NCI-H2171 (cell line): ENCODE results near the gene INHA.
A peak's percentile ranks its signal among the peaks of the same experiment; 100 is the strongest.

Experiments used
- DNase-seq: peaks from one replicate; lab custom pipeline; 2025; lab: John Stamatoyannopoulos, UW

The INHA gene

DNA sequence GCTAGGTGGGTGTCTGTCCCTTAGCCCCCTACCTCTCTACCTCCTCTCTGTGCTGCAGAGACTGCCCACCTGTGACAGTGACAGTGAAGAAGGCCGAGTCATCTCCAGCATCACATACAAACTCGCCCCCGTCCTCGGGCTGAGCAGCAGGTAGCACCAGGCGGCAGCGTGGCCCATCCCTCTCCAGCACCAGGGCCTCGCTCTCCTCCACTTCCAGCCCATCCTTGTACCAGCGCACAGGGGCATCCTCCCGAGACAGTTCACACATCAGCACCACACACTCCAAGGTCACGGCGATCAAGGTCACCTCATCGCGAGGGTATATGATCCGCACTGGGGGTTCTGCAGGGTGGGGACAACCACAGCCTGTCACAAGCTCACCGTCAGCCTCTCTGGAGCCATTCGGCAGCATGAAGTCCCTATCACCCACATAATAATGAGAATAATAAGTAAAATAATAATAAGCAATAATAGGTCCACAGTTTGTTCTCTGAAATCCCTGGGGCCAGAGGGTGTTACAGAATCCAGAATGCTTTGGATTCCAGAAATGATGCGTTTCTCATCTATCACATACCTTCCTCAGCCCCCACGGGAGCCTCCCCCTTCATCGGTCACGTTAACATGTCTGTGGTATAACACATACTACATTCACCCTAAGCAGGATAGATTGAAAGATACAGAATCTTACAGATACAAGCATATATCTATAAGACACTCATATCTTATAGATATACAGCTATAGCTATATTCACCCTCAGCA lies 12.8 kb upstream of the INHA start:
- no peak for DNase-seq

DNA sequence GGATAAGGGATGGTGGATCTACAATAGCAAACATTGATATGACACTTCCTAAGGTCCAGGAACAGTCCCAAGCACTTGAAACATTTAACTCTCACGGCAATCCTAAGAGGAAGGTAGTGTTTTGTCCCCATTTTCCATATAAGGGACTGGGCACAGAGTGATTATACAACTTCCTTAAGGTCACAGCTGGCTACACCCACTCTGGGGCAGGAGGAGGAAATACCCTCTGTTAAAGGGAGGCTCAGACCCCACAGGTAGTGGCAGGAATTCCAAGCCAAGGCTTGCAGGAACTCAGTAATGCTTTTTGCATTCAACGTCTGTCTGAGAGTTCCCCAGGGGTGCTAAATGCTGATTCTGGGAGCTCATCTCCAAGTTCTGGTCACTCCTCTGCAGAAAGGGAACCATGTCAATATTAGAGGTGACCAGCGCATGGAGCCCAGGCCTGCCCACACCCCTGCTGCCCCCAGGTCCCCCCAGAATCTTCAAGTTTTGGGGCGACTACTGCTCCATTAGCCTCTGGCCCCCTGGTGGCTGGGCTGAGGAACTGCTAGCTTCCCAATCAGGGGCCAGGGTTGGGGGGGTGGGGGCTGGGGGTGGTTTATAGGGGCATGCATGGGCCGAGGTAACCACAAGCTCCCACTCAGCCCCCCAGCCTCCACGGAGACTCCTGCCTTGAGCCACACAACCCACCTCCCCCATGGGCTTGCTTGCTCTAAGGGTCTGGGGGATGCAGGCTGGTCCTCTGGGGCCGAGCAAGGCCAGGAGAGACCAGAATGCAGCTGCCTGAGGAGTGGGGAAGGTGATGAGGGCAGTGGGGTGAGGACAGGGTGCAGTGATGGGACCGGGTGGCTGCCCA lies 11.8 kb upstream of the INHA start:
- DNase-seq = no peak

DNA sequence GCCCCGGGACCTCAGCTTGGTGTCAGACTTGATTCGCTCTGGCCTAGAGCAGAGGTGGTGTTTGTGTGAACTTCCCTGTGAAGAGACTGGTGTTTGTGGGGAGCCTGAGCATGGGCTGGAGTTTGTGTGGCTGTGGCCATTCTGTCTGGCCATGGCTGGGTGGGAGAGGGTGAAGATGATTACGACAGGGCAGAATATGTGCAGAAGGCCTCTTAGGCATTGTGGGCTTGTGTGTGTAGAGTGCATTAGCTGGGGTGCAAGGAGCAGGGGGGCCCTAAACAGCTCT lies 11.3 kb upstream of the INHA start:
- DNase-seq = no peak

DNA sequence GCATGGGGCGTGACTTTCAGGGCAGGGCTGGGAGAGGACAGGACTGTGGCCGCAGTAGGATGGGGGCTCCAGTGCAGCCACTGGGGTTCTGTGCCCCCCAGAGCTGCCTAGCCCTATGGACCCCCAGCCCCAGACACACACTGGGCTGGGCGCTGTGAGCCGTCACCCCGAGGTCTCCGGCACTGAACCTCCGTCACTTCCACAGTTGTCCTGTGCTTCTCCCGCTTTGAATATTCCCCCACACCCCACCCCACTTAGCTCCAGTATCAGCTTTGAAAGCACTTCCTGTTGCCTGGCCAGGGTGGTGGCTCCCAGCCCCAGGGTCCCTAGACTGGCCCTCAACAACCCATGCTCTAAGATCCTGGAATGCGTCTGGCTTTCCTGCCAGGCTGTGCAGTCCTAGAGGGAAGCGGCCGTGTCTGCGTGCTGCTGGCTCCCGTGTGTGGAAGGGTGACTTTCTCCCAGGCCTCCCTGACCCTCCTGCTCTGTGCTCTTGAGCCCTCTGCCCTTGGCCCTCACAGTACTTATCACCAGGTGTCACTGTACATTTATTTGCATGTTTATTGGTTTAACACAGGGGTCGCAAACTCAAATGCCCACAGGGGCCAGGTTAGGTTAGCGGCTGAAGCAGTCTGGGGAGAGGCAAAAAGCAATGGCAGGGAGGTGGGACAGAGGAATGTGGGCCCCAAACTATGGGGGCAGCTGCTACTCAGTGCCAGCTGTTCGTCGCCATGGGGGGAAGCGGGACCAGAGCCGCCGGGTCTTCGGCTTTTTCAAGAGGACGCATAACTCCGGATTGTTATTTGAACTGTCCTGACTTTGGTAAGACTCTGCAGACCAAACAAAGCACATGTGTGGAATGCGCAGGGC lies 10.7 kb upstream of the INHA start:
- no peak for DNase-seq

DNA sequence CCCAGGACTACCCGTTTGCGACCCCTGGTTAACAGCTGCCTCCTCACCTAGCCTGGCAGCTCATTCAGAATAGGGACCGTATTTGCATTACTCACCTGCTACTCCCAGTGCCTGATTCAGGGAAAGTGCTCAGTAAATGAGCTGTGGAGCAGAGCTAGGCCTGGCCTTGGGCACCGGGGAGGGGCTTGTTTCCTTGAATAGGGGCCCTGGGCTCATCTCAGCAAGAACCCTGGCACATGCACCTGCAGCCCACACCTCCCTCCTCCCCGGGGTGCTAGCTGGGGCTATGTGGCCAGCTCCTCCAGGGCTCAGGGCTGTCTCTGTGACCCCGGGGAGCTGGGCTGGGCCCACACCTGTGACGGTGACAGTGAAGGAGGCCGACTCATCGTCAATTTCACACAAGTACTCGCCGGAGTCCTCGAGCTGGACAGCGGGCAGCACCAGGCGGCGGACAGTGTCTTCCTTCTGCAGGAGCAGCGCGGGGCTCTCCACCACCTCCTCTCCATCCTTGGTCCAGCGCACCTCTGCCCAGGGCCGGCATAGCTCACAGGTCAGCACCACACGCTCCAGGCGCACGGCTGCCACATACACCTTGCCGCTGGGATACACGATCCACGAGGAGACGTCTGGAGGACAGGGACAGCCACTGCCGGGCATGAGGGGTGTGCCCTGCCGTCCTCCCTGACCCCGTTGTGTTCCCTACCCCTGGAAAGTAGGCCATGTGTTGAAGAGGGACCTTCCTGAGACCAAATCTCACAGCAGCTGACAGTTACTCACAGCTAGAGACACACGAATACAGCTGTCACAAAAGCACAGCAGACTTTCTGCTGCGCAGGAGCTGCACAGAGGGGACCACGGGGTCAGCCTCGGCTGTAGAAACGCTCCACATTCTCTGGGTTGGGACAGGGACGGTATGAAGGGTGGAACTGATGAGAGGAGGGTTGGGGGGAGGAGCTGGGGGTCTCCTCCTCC lies 9.8 kb upstream of the INHA start:
- no peak for DNase-seq

DNA sequence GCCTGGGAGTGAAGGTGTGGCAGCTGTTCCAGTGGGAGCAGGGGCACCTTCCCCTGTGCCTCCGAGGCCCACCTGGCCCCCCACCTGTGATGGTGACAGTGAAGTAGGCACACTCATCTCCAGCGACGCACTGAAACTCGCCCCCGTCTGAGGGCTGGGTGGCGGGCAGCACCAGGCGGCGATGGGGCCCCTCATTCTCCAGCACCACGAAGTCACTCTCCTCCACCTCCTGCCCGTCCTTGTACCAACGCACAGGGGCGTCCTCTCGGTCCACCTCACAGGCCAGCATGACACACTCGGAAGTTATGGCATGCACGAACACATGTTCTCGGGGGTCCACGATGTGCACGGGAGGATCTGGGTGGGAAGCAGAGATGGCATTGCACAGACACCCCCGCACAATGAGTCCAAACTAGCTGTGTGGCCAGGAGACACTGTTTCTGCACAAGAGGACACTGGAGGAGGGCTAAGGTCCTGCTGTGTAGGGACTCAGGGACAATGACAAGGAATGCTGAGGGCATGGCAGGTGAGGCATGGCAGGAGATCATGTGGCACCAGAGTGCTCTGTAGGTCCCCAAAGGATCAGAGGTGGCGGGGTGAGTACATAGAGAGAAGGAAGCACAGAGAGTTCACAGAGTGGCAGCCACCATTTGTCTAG lies 8.7 kb upstream of the INHA start:
- no peak for DNase-seq

DNA sequence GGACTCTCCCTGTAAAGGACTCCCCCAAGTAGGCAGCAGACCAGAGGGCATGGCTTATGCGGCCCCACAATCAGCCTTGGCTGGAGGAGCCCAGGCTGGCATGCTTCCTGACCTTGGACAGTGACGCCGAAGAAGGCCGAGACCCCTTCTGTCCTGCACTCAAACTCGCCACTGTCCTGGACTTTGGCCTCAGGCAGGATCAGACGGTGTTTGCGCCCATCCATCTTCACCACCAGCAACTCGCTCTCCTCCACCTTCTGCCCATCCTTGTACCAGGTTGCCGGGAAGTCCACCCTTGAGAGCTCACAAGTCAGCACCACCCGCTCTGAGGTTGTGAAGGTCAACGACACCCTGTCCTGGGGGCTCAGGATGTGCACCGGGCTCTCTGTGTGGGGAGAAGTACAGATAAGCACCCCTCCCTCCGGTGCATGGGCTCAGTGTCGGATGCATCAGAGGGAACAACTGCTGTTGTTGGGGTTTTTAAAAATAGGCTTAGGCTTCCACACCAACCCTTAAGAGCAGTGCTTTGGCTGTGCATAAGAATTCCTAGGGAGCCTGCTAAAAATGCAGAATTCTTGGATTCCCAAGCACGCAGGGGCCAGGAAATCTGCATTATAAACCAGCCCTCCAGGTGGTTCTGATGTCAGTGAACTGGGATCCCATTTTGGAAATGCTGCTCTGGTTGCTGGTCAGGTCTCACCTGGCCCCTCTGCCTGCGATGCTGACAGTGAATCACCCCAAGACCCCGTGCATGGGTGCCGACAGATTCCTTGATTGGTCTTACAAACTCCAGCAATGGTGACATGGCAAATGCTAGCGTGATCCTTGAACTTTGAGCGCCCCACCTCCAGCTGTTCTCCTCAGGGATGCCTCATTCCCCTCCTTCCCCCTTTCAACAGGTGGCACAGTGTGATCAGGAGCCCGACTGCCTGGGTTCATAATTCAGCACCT lies 6.7 kb upstream of the INHA start:
- no peak for DNase-seq

DNA sequence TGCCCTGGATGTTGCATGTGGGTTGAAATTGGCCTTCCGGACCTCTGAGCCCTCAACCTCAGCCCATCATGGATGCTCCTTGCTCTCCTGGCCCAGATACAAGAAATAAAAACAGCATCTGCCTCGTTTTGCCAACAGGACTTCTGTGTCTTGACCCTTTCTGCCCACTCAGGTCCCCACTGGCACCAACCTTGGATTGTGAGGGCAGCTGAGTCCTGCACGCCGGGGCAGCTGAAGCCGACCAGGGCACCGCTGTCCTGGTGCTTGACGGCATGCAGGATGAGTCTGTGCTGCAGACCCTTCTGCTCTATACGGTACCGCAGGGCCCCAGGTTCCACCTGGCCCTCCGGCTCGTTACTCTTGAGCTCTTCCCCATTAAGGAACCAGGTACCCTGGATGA lies 5.5 kb upstream of the INHA start:
- DNase-seq = no peak

DNA sequence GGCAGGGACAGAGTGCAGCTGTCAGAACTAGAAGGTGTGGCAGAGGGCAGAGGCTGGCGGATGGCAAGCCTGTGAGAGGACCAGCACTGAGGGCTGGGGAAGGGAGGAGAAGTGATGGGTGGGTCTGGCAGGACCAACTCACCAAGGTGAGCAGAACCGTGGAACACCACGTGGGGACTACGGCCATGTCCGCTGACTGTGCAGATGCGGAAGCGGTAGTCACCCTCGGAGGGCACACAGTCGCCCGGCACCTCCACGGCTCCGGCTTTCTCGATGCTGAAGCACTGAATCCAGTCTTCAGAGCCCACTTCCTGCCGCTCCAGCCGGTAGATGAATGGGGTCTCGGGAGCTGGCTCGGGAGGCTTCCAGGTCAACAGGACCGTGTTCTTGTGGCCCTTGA lies 5.0 kb upstream of the INHA start:
- no peak for DNase-seq

DNA sequence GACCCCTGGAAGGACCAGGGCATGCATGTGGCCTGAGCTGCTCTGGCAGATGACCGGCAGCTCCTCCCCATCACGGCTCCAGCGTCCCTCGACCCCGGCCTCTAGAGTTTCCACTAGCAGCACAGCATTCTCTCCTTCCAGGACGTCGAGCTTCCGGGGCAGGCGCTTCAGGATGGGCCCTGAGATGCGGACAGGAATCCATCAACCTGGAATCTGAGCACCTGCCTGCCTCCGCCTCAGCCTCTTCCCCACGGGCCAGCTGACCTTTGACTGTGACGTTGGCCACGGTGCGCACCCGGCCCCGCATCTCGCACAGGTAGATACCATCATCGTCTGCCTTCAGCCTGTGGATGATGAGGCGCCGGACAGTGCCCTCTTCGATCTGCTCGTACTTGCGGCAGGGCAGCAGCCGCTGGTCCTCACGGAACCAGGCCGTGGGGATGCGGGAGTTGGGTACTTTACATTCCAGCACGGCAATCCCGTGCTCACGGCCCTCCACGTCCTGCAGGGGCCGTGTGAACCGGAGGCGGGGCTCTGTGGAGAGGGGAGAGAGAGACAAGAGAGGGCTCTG lies 4.2 kb upstream of the INHA start:
- DNase-seq = no peak

DNA sequence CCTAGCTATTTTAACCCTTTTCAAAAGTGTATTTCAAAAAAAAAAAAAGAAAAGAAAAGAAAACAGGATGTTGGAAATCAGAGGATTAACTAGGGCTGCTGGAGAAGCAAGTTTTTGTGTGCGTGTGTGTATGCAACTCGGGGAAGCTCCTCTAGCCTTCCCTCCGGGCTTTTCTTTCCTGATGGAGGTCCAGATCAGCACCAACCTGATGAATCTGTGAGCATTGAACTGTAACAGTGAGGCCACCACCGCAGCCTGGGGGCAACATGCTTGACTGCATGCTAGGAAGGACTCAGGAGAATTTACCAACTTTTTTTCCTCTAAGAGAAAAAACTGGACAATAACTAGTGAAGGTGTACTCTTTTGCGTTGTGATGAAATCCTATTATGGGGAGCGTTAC lies 3.1 kb upstream of the INHA start:
- no peak for DNase-seq

DNA sequence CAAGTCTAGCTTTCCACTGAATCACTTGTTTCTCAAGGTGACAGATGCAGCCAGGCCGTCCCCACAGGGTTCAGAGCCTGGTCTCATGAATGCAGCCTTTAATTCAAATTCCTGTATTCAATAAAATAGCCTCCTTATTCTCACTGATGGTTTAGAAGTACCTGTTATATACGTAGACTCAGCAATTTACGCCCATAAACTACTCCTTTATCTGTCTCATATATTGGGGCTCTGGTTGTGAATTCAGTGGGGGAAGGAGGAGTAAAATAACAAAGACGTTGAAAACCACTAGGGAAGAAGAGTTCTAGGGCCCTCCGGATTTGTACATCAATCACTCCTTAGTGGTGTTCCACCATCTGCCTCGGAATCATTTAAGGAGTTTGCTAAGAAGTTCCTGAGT lies 2.5 kb upstream of the INHA start:
- peak; percentile 3 for DNase-seq

DNA sequence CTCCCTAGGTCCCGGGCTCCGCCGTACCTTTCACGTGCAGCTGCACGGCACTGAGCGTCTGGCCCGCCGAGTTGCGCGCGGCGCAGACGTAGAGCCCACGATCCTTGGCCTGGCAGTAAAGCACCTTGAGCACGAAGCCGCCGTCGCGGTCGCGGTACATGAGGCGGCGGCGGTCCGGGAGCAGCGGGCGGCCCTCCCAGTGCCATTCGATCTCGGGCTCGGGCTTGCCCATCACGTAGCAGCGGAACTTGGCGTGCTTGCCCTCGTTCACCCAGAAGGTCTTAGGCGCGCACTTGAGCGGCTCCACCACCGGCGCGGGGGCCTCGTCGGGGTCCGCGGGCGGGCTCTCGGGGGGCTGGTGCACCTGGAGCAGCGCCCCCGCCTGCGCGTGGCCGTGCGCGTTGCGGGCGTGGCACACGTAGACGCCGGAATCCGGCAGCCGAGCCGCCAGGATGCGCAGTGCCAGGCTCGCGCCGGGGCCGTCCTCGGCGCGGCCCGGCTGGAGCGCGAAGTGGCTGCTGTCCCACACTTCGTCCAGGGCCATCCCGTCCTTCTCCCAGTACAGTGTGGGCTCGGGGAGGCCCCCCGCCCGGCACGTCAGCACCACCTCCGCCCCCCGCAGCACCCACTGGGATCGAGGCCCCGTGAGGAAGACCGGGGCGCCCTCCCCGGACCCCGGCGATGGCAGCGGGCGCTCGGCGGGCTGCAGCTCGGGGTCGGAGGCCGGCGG lies 1.8 kb upstream of the INHA start:
- DNase-seq = peak; percentile 4

DNA sequence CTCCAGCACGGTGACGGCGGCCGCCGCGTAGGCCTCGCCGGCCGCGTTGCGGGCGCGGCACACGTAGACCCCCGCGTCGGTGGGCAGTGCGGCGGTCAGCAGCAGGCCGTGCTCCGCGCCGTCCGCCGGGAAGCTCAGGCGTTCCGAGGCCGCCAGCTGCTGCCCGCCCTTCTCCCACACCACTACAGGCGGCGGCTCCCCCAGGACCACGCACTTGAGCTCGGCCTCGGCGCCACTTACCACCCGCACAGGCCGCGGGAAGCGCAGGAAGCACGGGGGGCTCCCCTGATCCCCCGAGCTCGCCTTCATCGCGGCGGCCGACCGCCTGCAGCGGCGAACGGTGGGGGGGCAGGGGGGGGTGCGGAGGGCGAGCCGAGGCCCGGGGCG lies 1.2 kb upstream of the INHA start:
- DNase-seq = no peak

DNA sequence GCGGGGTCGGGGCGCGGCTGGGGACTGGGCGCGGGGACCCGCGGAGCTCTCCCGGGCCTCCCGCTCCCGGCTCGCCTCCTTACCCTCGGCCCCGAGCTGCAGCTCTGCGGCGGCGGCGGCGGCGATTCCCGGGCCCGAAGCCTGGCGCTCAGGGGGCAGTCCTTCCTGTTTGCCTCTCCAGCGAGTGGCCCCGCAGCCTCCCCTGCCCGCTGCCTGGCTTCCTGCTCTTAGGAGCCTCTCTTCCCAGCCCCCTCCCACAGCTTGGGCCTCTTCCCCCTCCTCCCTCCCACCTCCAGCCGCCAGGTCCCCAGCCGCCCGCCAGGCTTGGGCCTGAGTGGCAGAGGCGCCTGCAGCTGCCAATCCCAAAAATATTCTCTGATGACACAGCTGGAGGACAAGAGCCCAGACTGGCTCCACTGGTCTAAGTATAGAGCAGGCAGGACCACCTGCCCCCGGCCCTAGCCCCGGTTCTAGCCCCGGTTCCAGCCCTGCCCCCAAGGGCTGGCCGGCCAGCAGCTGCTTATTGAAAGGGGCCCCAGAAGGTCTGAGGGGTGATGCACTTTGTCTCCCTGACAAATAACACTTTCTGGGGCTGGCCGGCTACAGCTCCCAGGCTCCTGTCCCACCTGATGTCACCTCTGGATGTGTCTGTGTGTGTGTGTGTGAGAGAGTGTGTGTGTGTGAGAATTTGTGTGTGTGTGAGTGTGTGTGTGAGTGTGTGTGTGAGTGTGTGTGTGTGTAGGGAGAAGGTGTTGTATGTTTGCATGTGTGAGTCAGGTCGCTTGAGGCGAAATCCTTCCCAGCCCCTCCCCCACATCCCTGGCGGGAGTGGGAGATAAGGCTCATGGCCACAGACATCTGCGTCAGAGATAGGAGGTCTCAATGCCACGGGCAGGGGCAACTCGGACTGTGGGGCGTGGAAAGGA lies 536 bp upstream of the INHA start, which contains the start of gene OBSL1:
Gene OBSL1 (minus strand): TSS at position 229 of the 926 bp plus-strand sequence. CDS start 307 bp downstream, outside the sequence.
- peak; percentile 52 for DNase-seq

DNA sequence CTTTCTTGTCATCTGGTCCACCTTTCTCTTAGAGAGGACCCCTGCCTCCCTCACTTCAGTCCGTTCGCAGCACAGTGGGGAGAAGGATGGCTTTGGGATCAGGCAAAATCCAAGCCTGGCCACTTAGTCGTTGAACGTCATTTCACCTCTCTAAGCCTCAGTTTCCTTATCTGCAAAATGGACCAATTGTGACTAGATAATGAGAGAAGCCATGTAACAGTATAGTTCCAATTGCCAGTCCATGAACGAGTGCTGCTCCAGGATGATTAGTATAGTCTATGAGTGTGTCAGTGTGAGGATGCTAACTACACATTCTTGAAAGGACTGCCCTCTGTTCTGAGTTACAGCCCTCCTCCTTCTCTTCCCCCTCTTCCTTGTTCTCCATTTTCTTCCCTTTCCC lies 1.1 kb downstream of the INHA start:
- DNase-seq = no peak

DNA sequence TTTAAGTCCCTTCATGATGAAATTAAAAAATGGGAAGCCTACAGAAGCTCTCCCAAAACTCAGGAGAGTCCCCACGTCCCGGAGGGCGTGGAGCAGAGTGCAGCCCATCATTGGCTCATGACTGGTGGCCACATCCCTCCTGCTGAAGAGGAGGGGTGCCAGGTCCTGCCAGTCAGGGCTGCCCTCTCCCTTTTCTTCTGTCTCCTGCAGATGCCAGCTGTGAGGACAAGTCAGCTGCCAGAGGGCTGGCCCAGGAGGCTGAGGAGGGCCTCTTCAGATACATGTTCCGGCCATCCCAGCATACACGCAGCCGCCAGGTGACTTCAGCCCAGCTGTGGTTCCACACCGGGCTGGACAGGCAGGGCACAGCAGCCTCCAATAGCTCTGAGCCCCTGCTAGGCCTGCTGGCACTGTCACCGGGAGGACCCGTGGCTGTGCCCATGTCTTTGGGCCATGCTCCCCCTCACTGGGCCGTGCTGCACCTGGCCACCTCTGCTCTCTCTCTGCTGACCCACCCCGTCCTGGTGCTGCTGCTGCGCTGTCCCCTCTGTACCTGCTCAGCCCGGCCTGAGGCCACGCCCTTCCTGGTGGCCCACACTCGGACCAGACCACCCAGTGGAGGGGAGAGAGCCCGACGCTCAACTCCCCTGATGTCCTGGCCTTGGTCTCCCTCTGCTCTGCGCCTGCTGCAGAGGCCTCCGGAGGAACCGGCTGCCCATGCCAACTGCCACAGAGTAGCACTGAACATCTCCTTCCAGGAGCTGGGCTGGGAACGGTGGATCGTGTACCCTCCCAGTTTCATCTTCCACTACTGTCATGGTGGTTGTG lies 2.6 kb downstream of the INHA start:
- DNase-seq = no peak
